HG03039 (cell line): ENCODE results near the gene CDH4.

ENCODE experiments used
- ATAC-seq: cut with Tn5 transposase; IDR thresholded peaks from one replicate; pipeline ENCODE4 v1.9.1; 2021; ENCODE audit warnings: mild to moderate bottlenecking, moderate library complexity; ENCODE audit not compliant: unreplicated experiment

Gene CDH4

GRCh38 chr20:61737812-61738443 lies 485.9 kb downstream of the CDH4 start:
- ATAC-seq, result no peak

GRCh38 chr20:61738601-61739069 lies 486.6 kb downstream of the CDH4 start:
- no peak for ATAC-seq

GRCh38 chr20:61739086-61739831 lies 487.2 kb downstream of the CDH4 start:
- ATAC-seq, result no peak

- ATAC-seq, result no peak
Measured at GRCh38 chr20:61739832-61740118, 487.7 kb downstream of the CDH4 start.

GRCh38 chr20:61742097-61742825 lies 490.2 kb downstream of the CDH4 start:
- no peak for ATAC-seq

- no peak for ATAC-seq
Measured at GRCh38 chr20:61743606-61744005, 491.5 kb downstream of the CDH4 start.

- ATAC-seq, result no peak
Measured at GRCh38 chr20:61744691-61745396, 492.8 kb downstream of the CDH4 start.

GRCh38 chr20:61745397-61746146 lies 493.5 kb downstream of the CDH4 start:
- ATAC-seq, result no peak

- no peak for ATAC-seq
Measured at GRCh38 chr20:61746147-61746646, 494.1 kb downstream of the CDH4 start.

GRCh38 chr20:61746781-61747180 lies 494.7 kb downstream of the CDH4 start:
- ATAC-seq, result no peak

GRCh38 chr20:61748376-61748775 lies 496.3 kb downstream of the CDH4 start:
- ATAC-seq, result no peak

GRCh38 chr20:61749406-61750075 lies 497.5 kb downstream of the CDH4 start:
- no peak for ATAC-seq

GRCh38 chr20:61750093-61750492 lies 498.0 kb downstream of the CDH4 start:
- no peak for ATAC-seq

- ATAC-seq, result no peak
Measured at GRCh38 chr20:61752576-61752975, 500.5 kb downstream of the CDH4 start.

GRCh38 chr20:61753316-61753942 lies 501.4 kb downstream of the CDH4 start:
- ATAC-seq, result no peak

GRCh38 chr20:61753987-61754956 lies 502.2 kb downstream of the CDH4 start:
- no peak for ATAC-seq

- no peak for ATAC-seq
Measured at GRCh38 chr20:61754976-61755778, 503.1 kb downstream of the CDH4 start.
